Measurements from ENCODE around the gene RPN2. TPM values are rescaled to one million over a fixed set of nuclear protein-coding genes. Genes with fewer than 3 reads are reported as not detected.

RPN2 gene
- total RNA-seq, 1 experiment from 2014 or later, result 234 TPM

DNA sequence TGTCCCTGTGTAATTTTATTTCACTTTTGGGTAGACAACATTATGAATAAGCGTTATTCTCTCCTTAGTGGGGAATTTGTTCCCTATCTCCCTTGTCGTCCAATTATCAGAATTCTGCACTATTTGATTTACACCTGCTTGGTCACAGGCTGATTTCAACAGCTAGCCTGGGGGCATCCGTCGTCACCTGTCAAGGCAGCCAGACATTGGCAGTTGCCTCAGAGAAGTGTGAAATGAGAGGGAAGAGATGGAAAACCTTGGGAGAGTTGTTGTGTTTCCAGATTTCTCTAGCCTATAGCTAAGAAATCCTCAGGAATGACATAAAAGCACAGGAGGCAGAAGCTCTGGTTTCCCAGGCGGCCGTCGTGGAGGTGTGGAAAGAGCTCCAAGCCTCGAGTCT is 83.4 kb downstream of the RPN2 start:
- Histone ChIP-seq H3K79me1 (ENCODE audit: insufficient read depth, low read depth, low read length, poor library complexity, severe bottlenecking) (no peaks in the 10 kb centered on the region), H4K91ac (ENCODE audit: insufficient read length, low read depth, low read length) (no peak overlapping the region), H3K27me3 (ENCODE audit: insufficient read depth, low read length) (no peaks in the 10 kb centered on the region), H3K4me1 (ENCODE audit: insufficient read depth, low read length) (no peaks in the 10 kb centered on the region; the same call in 1 of the 2 replicates), H3K56ac (ENCODE audit: insufficient read length, low read depth, low read length) (no peak overlapping the region), H2BK120ac (ENCODE audit: low read depth, low read length, poor library complexity, severe bottlenecking) (no peak overlapping the region), H3K79me2 (ENCODE audit: insufficient read depth, low read length) (no peaks in the 10 kb centered on the region), H4K5ac (ENCODE audit: insufficient read length, low read depth, low read length) (no peak overlapping the region), H3K9me3 (ENCODE audit: control insufficient read depth, low read depth, low read length) (no peaks in the 10 kb centered on the region), H2BK12ac (ENCODE audit: insufficient read length, low read depth, low read length) (no peak overlapping the region), H2BK5ac (ENCODE audit: insufficient read length, low read length) (no peak overlapping the region), H3K27ac (ENCODE audit: insufficient read length, low read depth, low read length) (no peak overlapping the region), H4K20me1 (ENCODE audit: control insufficient read depth, insufficient read depth, insufficient read length) (no peaks in the 10 kb centered on the region), H2AK5ac (ENCODE audit: insufficient read length, low read length) (no peak overlapping the region), H3K14ac (ENCODE audit: insufficient read depth, low read length) (no peak overlapping the region), H3T11ph (ENCODE audit: low read length) (no peak overlapping the region), H3K23me2 (ENCODE audit: insufficient read length, low read depth, low read length, poor library complexity, severe bottlenecking) (no peaks in the 10 kb centered on the region), H3K18ac (ENCODE audit: insufficient read length, low read depth, low read length) (no peak overlapping the region), H3K4ac (ENCODE audit: low read depth, low read length) (no peak overlapping the region), H2BK20ac (ENCODE audit: low read depth, low read length, poor library complexity, severe bottlenecking) (no peak overlapping the region), H4K8ac (replicated peaks; ENCODE audit: insufficient read length, low read depth, low read length) (no peak overlapping the region), H3K4me2 (ENCODE audit: insufficient read depth, insufficient read length, low read length) (no peak overlapping the region), H3K23ac (ENCODE audit: insufficient read length, low read depth, low read length) (no peak overlapping the region), H2AFZ (ENCODE audit: low read length) (no peak overlapping the region), H2BK15ac (ENCODE audit: low read depth, low read length) (no peak overlapping the region), H3K9ac (ENCODE audit: extremely low read depth, insufficient read length, low read length) (no peak overlapping the region)
- Mint-ChIP-seq H3K36me3 (ENCODE audit: insufficient read depth in 1 of 3, low read depth in 3 of 3) (no peaks in the 10 kb centered on the region), H3K4me3 (no peak overlapping the region), H3K4me1 (peaks cover 49 to 53% of the 10 kb centered on the region in 2 experiments), H3K27ac (no peak overlapping the region), H3K27me3 (ENCODE audit: low read depth) (0 out of 2 replicates have a peak, but pooled peaks cover 1% of the 10 kb centered on the region), H3K9me3 (no peaks in the 10 kb centered on the region)
- TF ChIP-seq, protein P1, sequence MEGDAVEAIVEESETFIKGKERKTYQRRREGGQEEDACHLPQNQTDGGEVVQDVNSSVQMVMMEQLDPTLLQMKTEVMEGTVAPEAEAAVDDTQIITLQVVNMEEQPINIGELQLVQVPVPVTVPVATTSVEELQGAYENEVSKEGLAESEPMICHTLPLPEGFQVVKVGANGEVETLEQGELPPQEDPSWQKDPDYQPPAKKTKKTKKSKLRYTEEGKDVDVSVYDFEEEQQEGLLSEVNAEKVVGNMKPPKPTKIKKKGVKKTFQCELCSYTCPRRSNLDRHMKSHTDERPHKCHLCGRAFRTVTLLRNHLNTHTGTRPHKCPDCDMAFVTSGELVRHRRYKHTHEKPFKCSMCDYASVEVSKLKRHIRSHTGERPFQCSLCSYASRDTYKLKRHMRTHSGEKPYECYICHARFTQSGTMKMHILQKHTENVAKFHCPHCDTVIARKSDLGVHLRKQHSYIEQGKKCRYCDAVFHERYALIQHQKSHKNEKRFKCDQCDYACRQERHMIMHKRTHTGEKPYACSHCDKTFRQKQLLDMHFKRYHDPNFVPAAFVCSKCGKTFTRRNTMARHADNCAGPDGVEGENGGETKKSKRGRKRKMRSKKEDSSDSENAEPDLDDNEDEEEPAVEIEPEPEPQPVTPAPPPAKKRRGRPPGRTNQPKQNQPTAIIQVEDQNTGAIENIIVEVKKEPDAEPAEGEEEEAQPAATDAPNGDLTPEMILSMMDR (conservative IDR thresholded peaks at IDR 0.05), result no peak
- DNase-seq, result no peak
- WGBS (ENCODE audit: extremely low coverage, insufficient read length, low lambda C conversion rate), result no CpG with 5 or more reads among the region's 8 CpGs
